CD14-positive monocyte (primary cell): Measurements from ENCODE around the gene FAM3C. TPM values are rescaled to one million over a fixed set of nuclear protein-coding genes. Genes with fewer than 3 reads are reported as not detected.

Source experiments
- DNase-seq, 3 donors: peaks; one replicate each; pipeline ENCODE4 v3.0.0-alpha.2; 2011 to 2022
- H2AFZ ChIP-seq: 2 replicates; pipeline ENCODE4 v1.6.0; 2012; ENCODE audit warnings: mild to moderate bottlenecking, low read depth, low read length, inconsistent platforms; ENCODE audit not compliant: insufficient read depth, poor library complexity, severe bottlenecking
- H3K27ac ChIP-seq, 2 donors: 1 replicate in 1 of 2; 2 replicates in 1 of 2; pipeline ENCODE4 v1.5.1; 2012 to 2013; ENCODE audit warnings: low read length in 2 of 2, control low read depth in 1 of 2, inconsistent platforms in 1 of 2, low read depth in 1 of 2, mild to moderate bottlenecking in 1 of 2
- H3K27me3 ChIP-seq, 2 donors: one replicate each; pipeline versions ENCODE4 v1.6.0 to v1.6.1; 2011 to 2013; ENCODE audit warnings: low read length in 2 of 2; ENCODE audit not compliant: control insufficient read depth in 2 of 2, insufficient read depth in 2 of 2
- H3K36me3 ChIP-seq, 2 donors: replicated peaks in 1 of 2; 1 replicate in 1 of 2; 2 replicates in 1 of 2; pipeline versions ENCODE4 v1.5.1 to v1.6.1; 2012 to 2013; ENCODE audit warnings: low read length in 2 of 2, control low read depth in 1 of 2, inconsistent platforms in 1 of 2, mild to moderate bottlenecking in 1 of 2; ENCODE audit not compliant: insufficient read depth in 2 of 2, control insufficient read depth in 1 of 2
- H3K4me1 ChIP-seq, 2 donors: 1 replicate in 1 of 2; 2 replicates in 1 of 2; pipeline versions ENCODE4 v1.5.1 to v1.6.1; 2012 to 2013; ENCODE audit warnings: low read length in 2 of 2, control low read depth in 1 of 2, inconsistent platforms in 1 of 2, mild to moderate bottlenecking in 1 of 2, moderate library complexity in 1 of 2; ENCODE audit not compliant: insufficient read depth in 2 of 2, control insufficient read depth in 1 of 2
- H3K4me2 ChIP-seq: replicated peaks from 2 replicates; pipeline ENCODE3; 2012; ENCODE audit warnings: low read length, moderate library complexity, mild to moderate bottlenecking; ENCODE audit not compliant: poor library complexity, severe bottlenecking; ENCODE audit errors: extremely low read depth
- H3K4me3 ChIP-seq, 3 experiments: fragments of 200-600 bp in 1 of 3; sonication (generic) in 1 of 3; replicated peaks in 1 of 3; 1 replicate in 2 of 3; 2 replicates in 1 of 3; pipeline ENCODE4 v1.5.1; 2011 to 2013; ENCODE audit warnings: low read length in 3 of 3, mild to moderate bottlenecking in 3 of 3, control low read depth in 2 of 3, low read depth in 2 of 3, inconsistent platforms in 1 of 3, moderate library complexity in 1 of 3
- H3K79me2 ChIP-seq: 2 replicates; pipeline ENCODE4 v1.6.0; 2012; ENCODE audit warnings: mild to moderate bottlenecking, control low read depth, inconsistent platforms, low read length, moderate library complexity; ENCODE audit not compliant: insufficient read depth
- H3K9ac ChIP-seq: 2 replicates; pipeline ENCODE4 v1.6.0; 2017; ENCODE audit warnings: low read length, mild to moderate bottlenecking; ENCODE audit not compliant: insufficient read depth, poor library complexity, severe bottlenecking
- H3K9me3 ChIP-seq, 2 donors: replicated peaks in 1 of 2; 1 replicate in 1 of 2; 2 replicates in 1 of 2; pipeline versions ENCODE4 v1.5.1 to v1.6.1; 2012 to 2013; ENCODE audit warnings: low read length in 2 of 2, control low read depth in 1 of 2; ENCODE audit not compliant: control insufficient read depth in 1 of 2, insufficient read depth in 1 of 2
- H4K20me1 ChIP-seq: 2 replicates; pipeline ENCODE4 v1.6.0; 2012; ENCODE audit warnings: mild to moderate bottlenecking, low read length, control low read depth, moderate library complexity; ENCODE audit not compliant: insufficient read depth
- H3K27ac Mint-ChIP-seq, 7 donors: one replicate each; pipeline ENCODE4 v1.8.0; 2020; ENCODE audit warnings: mild to moderate bottlenecking in 7 of 7, mixed read lengths in 7 of 7, moderate library complexity in 6 of 7, inconsistent platforms in 2 of 7
- H3K27me3 Mint-ChIP-seq, 3 donors: one replicate each; pipeline ENCODE4 v1.8.0; 2021 to 2022; ENCODE audit warnings: low read depth in 3 of 3, mild to moderate bottlenecking in 3 of 3, mixed read lengths in 3 of 3, moderate library complexity in 3 of 3, inconsistent platforms in 1 of 3
- H3K36me3 Mint-ChIP-seq, 2 donors: one replicate each; pipeline ENCODE4 v1.8.0; 2020; ENCODE audit warnings: mixed read lengths in 2 of 2, inconsistent platforms in 1 of 2, mild to moderate bottlenecking in 1 of 2
- H3K4me1 Mint-ChIP-seq: one replicate; pipeline ENCODE4 v1.8.0; 2020; ENCODE audit warnings: mild to moderate bottlenecking, mixed read lengths
- H3K4me3 Mint-ChIP-seq, 2 donors: one replicate each; pipeline ENCODE4 v1.8.0; 2020; ENCODE audit warnings: mild to moderate bottlenecking in 2 of 2, mixed read lengths in 2 of 2, moderate library complexity in 1 of 2
- H3K9me3 Mint-ChIP-seq, 7 donors: one replicate each; pipeline ENCODE4 v1.8.0; 2020 to 2022; ENCODE audit warnings: mixed read lengths in 7 of 7, mild to moderate bottlenecking in 6 of 7, moderate library complexity in 6 of 7, inconsistent platforms in 2 of 7
- CTCF ChIP-seq: fragments of 200-600 bp; IDR thresholded peaks from one replicate; pipeline ENCODE4 v1.8.0; 2022; ENCODE audit warnings: antibody characterized with exemption, mild to moderate bottlenecking
- WGBS: methylation state at CpG from one replicate; pipeline ENCODE4 v1.1.5; 2013; ENCODE audit warnings: missing lambda C conversion rate; ENCODE audit not compliant: insufficient coverage; 5-methylcytosine and 5-hydroxymethylcytosine counted together
- intact Hi-C, 2 donors: fragments of 100-400 bp; cut with micrococcal nuclease; formaldehyde crosslinking; loops; one replicate each; pipeline versions ENCODE4 v1.15.0 to v1.15.1; 2023
- polyA plus RNA-seq, 3 donors: library from polyadenylated mRNA; depleted of rRNA in 1 of 3; unstranded in 2 of 3; stranded (reverse) in 1 of 3; fragments of 300-500 nt in 2 of 3; fragments of >200 nt in 1 of 3; fragmentation: Illumina TruSeq in 2 of 3; gene quantifications; 1 replicate in 2 of 3; 2 replicates in 1 of 3; pipeline ENCODE4 v1.2.3, GENCODE V29; 2012 to 2021

FAM3C gene
- polyA plus RNA-seq, 3 donors, result 5.5 to 13.0 (median 7.3) TPM

- peaks cover 0 to 4% (median 0%) of the 10 kb centered on the region in 7 donors for H3K9me3 Mint-ChIP-seq
- H3K4me3 Mint-ChIP-seq, result no peak overlapping the region
- no peaks in the 10 kb centered on the region for H4K20me1 ChIP-seq
- H3K27ac Mint-ChIP-seq, result no peak overlapping the region
- H3K36me3 ChIP-seq, result no peaks in the 10 kb centered on the region
- H3K4me1 Mint-ChIP-seq, result no peaks in the 10 kb centered on the region
- H3K27ac ChIP-seq, result no peak overlapping the region
- no peak overlapping the region for H3K9ac ChIP-seq
- no peak for DNase-seq
- H3K27me3 Mint-ChIP-seq, result no peaks in the 10 kb centered on the region
- no peaks in the 10 kb centered on the region for H3K27me3 ChIP-seq
- no peaks in the 10 kb centered on the region for H3K79me2 ChIP-seq
- WGBS, result 100% methylated on average over 1 of the region's 1 CpG
- no peak overlapping the region for H2AFZ ChIP-seq
- no peak overlapping the region for H3K4me3 ChIP-seq
- no peak for TF ChIP-seq CTCF
- no peak overlapping the region for H3K4me2 ChIP-seq
- intact Hi-C loops, result no loop called here
- no peaks in the 10 kb centered on the region for H3K4me1 ChIP-seq
- H3K9me3 ChIP-seq, result no peaks in the 10 kb centered on the region
- H3K36me3 Mint-ChIP-seq, result no peaks in the 10 kb centered on the region
Observed at GRCh38 chr7:121430558-121430957, 34.5 kb upstream of the FAM3C start.

DNA sequence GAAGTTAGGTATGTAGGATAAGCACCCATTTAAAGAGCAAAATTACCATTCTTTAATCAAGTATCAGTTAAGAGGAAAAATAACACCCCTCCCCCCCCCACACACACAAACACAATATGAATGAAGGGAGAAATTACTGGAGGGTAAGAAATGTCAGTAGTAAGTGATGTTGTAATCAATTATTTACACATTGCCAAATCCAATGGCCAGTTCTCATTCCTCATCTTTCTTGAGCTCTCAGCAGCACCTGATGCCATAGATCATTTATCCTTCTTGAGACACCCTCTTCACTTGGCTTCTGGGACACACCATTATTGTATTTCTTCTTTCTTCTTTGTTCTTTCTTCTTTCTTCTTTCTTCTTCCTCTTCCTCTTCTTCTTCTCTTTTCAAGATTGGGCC lies 33.7 kb upstream of the FAM3C start:
- Mint-ChIP-seq H3K27ac (no peak overlapping the region), H3K27me3 (no peaks in the 10 kb centered on the region), H3K36me3 (no peaks in the 10 kb centered on the region), H3K9me3 (peaks cover 0 to 4% (median 0%) of the 10 kb centered on the region in 7 donors), H3K4me1 (no peaks in the 10 kb centered on the region), H3K4me3 (no peak overlapping the region)
- Histone ChIP-seq H3K4me3 (no peak overlapping the region), H3K4me2 (no peak overlapping the region), H2AFZ (no peak overlapping the region), H3K4me1 (no peaks in the 10 kb centered on the region), H3K27me3 (no peaks in the 10 kb centered on the region), H3K9me3 (no peaks in the 10 kb centered on the region), H3K79me2 (no peaks in the 10 kb centered on the region), H3K9ac (no peak overlapping the region), H3K36me3 (no peaks in the 10 kb centered on the region), H3K27ac (no peak overlapping the region), H4K20me1 (no peaks in the 10 kb centered on the region)
- intact Hi-C loops, result no loop called here
- DNase-seq, result no peak
- TF ChIP-seq CTCF, result no peak
